CMK (cell line): ENCODE data around the gene RETREG1.

Experiments used
- DNase-seq: peaks from one replicate; pipeline ENCODE4 v3.0.0-alpha.2; 2010; ENCODE audit warnings: low read depth

RETREG1 gene

DNA sequence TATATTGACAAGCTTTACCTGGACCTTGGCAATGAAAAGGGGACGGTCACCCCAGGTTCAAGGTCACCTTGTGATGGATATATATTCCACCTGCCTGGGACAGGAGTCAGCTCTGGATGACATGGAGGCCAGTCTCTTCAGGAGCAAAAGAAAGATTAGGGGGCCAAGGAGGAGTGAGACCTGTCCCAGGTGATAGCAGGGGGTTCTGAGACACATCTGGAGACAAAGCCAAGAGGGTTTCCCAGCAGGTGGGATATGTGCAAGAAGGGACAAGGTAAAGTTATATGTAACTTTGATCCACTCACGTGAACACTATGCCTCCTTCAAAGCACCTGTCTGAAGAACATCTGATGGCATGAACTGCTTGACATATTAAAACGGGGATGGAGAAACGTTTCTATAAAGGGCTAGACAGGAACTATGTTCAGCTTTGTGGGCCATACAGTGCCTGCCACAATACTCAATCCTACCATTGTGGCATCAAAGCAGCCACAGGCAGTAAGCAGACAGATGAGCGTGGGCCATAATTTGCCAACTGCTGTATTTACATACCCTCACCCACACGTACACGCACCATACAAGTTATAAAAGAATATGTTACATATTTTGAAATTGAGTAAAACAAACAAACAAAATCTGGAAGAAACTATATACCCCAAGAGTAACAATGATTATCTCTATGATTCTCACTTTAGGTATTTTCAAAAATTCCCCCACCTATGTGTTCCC, 88.3 kb downstream of the RETREG1 start:
- DNase-seq, result no peak

- no peak for DNase-seq
Observed at GRCh38 chr5:16525651-16526050, 91.1 kb downstream of the RETREG1 start.

- DNase-seq, result no peak
Observed at GRCh38 chr5:16524286-16524685, 92.5 kb downstream of the RETREG1 start.

GRCh38 chr5:16521521-16522483, 95.0 kb downstream of the RETREG1 start:
- no peak for DNase-seq

GRCh38 chr5:16520841-16521240, 96.0 kb downstream of the RETREG1 start:
- DNase-seq, result no peak

DNA sequence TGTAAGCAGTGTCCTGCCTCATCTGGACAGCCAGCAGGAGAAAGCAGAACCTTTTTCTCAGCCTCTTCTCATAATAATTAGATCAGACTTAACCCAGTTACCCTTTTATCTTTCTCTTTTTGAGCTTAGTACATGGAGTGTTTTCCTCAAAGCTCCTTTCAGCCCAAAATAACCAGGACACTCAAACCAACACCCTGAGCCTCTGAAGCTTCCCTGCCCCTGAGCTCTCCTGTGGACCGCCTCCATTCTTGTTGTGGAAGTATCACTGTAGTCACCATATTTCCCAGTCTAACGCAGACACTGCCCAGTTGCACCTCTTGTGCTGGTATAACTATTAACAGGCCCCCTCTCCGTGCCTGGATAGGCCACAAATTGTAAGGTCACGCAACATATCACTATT, 97.4 kb downstream of the RETREG1 start:
- no peak for DNase-seq

GRCh38 chr5:16518606-16519005, 98.2 kb downstream of the RETREG1 start:
- no peak for DNase-seq

- DNase-seq, result no peak
Observed at GRCh38 chr5:16515532-16515931, 101.3 kb downstream of the RETREG1 start.

DNA sequence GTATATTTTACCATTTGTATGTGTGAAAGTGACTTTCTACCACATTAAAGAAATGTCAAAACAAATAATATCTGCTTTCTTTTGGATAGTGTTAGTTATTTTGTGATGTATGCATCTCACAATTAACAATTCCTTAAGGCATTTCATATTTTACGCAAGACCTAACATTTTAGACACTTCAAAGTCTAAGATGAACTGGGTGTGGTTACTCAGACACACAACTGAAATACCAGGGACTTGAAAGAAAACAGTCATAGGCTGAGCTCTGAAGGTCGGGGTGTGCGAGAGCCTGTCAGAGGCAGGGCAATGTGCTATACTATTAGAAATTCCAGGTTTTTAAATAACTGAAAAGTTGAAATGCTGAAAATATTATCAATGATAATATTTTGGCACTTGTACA, 106.7 kb downstream of the RETREG1 start:
- no peak for DNase-seq

GRCh38 chr5:16508730-16509531, 107.9 kb downstream of the RETREG1 start:
- DNase-seq, result no peak

GRCh38 chr5:16507716-16508115, 109.1 kb downstream of the RETREG1 start:
- no peak for DNase-seq

- DNase-seq, result no peak
Observed at GRCh38 chr5:16505904-16506303, 110.9 kb downstream of the RETREG1 start.

DNA sequence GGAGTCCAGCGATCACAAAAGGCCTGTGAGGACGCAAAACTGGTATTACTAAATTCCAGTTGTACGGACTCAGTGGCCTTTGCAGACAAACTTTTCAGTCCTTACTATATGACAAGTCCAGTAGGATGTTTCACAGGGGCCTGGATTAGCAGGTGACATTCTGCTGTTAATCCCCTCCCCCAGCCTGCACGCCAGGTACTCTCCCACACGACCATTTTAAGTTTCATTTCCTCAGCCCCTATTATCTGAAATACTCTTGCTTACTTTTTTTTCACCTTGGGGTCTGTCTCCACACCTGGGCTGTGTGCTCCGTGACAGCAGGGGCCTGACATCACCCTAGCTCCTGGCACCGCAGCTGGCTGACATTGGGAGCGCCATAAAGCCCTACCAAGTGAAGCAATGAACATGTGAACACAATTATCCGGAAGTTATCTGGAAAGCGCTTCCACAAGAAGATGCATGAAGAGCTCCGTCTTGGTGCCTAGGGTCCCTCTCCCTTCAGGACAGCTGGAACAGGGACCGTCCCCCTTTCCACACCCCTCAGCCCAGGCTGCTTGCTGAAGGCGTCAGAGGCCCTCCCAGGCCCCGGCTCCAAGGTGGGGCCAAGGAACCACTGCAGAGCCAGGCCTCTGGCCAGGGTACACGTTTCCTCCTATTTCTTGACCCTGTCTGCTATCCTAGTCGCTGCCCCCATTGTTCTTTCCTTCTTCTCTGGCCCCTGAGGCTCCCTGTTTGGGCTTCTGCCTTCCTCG, 111.5 kb downstream of the RETREG1 start:
- no peak for DNase-seq

DNA sequence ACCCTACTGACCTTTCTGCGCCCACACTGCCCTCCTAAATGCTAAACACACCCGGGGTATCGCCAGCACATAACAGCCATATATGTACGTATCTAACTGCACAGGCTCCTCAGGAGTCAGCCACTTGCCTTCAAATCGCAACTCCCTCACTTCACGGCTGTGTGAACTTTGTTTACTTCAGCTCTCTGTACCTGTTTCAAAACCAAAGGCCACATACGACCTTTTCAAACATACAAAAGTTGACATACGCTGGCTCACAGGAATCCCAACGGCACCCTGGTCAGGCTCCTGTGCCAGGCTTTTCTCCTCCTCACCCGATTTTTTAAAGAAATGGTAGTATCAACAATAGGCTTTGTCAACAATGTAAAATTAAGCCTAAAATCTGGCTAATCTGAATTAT, 112.2 kb downstream of the RETREG1 start:
- DNase-seq, result no peak

- no peak for DNase-seq
Observed at GRCh38 chr5:16502866-16503265, 113.9 kb downstream of the RETREG1 start.

DNA sequence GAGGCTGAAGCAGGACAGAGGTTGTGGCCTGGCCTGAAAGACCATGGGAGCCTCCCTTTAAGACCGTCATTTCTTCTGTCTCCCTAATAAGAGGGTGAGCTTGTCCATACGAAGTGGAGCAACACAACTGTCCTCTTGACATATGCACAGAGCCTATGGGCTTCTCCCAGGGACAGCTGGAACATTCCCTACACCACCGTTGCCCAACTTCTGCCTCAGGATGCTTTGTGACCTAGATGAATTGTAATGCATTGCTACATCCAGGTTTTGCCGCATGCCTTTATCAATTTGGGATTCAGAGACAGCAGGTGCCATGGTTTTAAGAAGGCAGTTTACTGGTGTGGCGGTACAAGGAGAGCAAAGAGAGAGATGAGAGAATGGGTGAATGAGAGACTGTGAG, 116.8 kb downstream of the RETREG1 start:
- DNase-seq, result no peak

DNA sequence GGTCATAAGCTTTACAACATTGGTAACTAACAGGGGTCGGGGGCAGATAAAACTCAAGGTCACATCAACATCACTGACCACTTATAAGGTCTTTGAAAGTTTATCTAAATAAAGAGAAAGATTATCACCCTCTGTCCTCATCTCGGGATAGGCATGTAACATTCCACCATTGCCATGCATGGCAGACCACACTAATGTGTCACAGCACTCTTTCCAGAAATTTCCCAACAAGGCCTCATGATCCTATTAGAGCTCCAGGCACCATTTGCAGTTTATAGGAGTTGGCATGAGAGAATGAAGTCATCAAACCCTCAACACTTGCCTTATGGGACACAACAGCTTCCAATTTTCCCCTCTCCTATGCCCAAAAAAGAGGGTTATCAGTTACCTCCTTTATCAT, 119.3 kb downstream of the RETREG1 start:
- no peak for DNase-seq

- no peak for DNase-seq
Observed at GRCh38 chr5:16493261-16493660, 123.5 kb downstream of the RETREG1 start.

DNA sequence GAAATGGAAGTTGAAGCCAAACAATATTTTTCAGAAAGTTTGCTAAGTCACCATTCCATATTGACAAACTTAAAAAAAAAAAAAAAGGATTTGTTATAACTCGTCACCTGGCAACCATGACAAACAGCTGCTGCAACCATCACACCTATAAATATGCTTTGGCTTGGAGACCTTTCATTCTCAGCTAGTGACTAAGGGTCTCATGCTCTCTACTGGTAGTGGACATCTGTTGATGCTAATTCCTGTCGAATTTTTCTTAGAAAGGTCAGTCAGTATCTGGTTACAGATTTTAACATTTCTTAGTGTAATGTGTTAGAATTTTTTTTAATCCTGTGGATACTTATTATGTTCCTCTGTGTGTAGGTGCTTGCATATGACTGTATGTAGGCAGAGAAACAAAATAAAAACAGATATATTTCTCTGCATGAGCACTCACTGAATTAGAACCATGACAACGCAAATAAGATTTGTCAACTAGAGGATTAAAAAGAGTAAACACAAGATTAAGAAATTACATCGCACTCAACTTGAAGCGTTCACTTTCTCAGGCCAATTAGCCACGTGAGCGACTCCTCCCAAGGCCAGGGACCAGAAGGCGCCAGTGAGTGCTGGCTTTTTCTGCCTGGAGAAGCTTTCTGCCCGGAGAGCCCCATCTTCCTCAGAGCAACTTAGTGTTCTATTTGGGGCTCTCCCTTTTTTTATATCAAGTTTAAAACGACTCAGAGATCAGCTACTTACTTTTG, 124.2 kb downstream of the RETREG1 start:
- DNase-seq, result no peak

- no peak for DNase-seq
Observed at GRCh38 chr5:16490911-16491310, 125.9 kb downstream of the RETREG1 start.

DNA sequence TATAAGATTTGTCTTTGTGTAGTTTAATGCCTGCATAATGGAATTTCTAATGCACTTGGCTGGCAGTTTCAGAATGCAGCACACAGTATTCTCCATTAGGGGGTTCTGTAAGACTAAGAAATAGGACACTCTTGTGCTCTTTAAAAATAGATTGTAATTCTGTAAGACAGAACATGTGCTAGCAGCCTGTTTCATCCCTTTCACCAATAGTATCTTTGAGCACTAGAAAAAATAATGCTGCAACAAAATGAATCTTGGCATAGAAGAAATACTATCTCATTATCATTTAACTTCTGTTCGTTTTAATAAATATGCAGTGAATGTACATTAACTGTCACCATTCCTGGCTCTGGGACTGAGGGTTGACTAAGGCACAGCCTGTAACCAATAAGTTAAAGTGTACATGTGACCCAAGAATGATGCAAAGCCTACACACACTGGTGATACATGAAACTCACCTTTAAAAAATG, 127.4 kb downstream of the RETREG1 start:
- no peak for DNase-seq
